LNCaP clone FGC (cell line): Measurements from ENCODE around the gene C2CD4A.

Experiments used
- DNase-seq: peaks from one replicate; pipeline ENCODE4 v3.0.0-alpha.2; 2011; ENCODE audit warnings: low read depth
- H3K4me3 ChIP-seq: 2 replicates; pipeline ENCODE4 v1.5.1; 2011; ENCODE audit warnings: mild to moderate bottlenecking, low read depth, low read length, control low read depth
- TF ChIP-seq, protein P1 (sequence below): IDR thresholded peaks from 2 replicates; pipeline ENCODE4 v1.5.1; 2012; ENCODE audit warnings: mild to moderate bottlenecking; ENCODE audit not compliant: control insufficient read depth, insufficient read depth; ENCODE audit errors: extremely low read depth

Gene C2CD4A

DNA sequence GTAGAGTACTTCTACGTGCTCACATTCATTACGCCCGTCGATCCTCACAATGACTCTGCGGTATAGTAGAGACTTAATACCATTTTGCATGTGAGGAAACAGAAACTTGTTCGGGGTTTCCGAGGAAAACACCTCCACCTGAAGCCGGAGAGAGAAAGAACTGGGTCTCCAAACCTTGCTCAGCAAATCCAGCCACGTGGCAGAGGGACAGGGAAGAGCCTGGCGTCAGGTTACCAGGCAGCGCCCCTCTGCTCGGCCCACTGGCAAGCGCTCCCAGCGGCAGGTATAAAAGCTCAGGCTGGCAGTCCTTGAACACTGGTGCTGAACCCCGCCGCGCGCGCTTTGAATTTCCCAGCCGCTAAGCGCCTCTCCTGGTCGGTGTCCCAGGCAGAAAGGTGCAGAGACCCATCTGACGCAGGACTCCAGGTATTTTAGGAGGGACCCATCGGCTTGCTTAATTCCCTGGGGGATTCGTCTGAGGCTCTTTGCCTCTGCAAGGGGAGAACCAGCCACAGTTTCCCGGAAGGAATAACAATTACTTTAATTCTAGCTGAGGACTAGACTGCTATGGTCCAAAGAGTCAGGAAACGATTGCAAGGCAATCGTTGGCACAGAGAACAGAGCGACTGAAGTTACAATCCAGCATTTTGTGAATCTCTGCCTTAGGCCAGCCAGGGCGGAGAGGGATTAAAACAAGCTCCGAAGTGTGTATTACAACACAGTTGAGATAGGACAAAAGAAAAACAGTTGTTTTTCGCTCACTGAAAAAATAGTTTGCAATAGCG, at the start of gene C2CD4A:
Gene C2CD4A, plus strand, starts transcription at position 315 of the 785 bp plus-strand sequence. CDS start 637 bp downstream, outside the sequence.
- DNase-seq = no peak
- TF ChIP-seq, protein P1, sequence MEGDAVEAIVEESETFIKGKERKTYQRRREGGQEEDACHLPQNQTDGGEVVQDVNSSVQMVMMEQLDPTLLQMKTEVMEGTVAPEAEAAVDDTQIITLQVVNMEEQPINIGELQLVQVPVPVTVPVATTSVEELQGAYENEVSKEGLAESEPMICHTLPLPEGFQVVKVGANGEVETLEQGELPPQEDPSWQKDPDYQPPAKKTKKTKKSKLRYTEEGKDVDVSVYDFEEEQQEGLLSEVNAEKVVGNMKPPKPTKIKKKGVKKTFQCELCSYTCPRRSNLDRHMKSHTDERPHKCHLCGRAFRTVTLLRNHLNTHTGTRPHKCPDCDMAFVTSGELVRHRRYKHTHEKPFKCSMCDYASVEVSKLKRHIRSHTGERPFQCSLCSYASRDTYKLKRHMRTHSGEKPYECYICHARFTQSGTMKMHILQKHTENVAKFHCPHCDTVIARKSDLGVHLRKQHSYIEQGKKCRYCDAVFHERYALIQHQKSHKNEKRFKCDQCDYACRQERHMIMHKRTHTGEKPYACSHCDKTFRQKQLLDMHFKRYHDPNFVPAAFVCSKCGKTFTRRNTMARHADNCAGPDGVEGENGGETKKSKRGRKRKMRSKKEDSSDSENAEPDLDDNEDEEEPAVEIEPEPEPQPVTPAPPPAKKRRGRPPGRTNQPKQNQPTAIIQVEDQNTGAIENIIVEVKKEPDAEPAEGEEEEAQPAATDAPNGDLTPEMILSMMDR = no peak
- H3K4me3 ChIP-seq = no peak within 1 kb of the TSS

DNA sequence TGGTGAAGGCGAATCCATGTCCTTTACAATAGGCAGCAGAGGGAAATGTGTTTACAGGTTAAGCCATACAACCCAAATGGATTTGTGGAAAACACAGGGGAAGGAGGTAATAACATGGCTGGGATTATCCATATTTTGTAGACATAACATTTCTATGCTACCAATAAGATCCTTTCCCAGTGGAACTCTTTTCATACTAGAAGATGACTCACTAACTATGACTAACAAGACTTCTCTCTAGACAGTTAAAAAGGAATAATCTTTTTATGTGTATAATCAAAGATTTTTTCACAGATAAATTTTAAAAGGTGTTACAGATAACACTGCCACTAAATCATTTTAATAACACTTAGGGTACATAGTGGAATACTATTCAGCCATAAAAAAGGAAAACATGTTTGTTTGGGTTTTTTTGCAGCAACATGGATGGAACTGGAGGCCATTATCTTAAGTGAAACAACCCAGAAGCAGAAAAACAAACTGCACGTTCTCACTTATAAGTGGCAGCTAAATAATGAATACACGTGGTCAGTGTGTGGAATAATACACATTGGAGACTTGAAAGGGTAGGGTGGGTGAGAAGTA, 46.1 kb upstream of the C2CD4A start:
- TF ChIP-seq, protein P1 = no peak
- H3K4me3 ChIP-seq = no peak overlapping the region
- DNase-seq = no peak

DNA sequence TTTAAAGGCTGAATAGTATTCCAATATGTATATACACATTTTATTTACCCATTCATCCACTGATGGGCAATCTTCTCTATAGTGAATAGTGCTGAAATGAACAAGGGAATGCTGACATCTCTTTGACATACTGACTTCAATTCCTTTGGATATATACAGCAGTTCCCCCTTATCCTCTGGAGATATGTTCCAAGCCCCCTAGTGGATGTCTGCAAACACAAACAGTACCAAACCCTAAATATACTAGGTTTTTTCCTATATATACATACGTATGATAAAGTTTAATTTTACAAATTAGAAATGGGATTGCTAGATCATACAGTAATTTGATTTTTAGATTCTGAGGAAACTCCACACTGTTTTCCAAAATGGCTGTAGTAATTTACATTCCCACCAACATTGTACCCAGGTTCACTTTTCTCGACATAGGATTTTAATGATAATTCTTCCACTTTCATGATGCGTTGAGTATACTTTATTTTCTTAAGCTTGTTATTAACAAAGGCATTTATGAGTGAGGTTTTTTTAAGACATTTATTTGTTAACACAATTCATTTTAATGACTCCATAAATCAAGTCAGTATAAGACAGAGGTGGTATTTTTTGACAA, 44.7 kb upstream of the C2CD4A start:
- H3K4me3 ChIP-seq = no peak overlapping the region
- DNase-seq = no peak
- TF ChIP-seq, protein P1 = 0 out of 2 replicates have a peak, but pooled peaks have one; percentile 20

DNA sequence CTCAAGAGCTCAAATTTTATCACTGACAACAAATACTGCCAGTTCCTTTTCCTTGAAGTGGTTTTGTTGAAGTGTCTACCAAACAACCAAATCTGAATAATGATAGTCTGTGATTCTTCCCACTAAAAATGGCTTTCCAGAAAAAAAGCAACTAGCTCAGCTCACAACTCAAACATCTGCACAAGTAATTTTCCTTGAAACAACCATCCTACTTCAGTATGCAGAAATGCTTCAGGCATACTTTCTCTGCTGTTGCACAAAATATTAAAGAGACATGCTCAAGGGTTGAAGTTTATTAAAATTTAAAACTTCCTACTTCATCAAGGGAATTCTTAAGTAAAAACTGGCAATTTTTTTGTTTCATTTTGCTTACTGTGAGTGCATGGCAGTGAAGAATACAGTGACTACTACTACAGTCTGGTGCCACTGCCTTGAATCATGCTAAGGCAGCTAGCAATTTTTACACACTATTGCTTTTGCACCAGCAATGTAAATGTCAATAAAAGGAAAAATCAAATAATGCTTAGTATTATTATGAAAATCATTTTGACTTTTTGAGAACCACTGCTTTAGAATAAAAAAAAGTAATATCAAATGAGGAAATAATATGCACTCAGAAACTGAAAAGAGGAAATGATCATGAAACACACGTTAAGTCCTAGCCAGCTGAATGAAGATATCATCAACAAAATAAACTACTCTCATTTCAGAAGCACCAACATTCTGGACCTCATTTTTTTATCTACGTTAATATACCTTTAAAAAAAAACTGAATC, 40.1 kb upstream of the C2CD4A start:
- TF ChIP-seq, protein P1 = no peak
- no peak for DNase-seq
- no peak overlapping the region for H3K4me3 ChIP-seq

DNA sequence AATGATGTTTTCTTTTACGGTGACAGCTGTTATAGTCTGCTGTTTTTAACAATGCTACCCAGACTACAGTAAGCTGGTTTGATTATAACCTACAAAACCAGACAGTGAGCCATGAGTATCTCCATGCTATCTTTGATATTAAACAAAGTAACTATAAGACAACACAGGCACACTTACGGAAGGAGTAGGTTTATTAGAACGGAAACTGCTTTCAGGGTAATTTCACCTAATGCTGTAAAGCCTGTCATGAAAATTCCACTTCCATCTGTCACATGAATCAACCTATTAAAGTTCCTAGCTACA, 39.6 kb upstream of the C2CD4A start:
- no peak overlapping the region for H3K4me3 ChIP-seq
- DNase-seq = no peak
- TF ChIP-seq, protein P1 = no peak

- no peak for DNase-seq
- H3K4me3 ChIP-seq = no peak overlapping the region
- TF ChIP-seq, protein P1 = no peak
Observed at GRCh38 chr15:62027916-62028315, 38.9 kb upstream of the C2CD4A start.
